NCI-H524 treated with DMSO at 0.1 percent for 48 hours (cell line): ENCODE data around the gene POLQ.
"Not testable (repeated sequence)": the region's sequence is repeated elsewhere in the genome, so short reads cannot be mapped to it uniquely, and the experiment has no call there.

Experiments
- DNase-seq: peaks from one replicate; lab custom pipeline; 2025; lab: John Stamatoyannopoulos, UW

POLQ gene

DNA sequence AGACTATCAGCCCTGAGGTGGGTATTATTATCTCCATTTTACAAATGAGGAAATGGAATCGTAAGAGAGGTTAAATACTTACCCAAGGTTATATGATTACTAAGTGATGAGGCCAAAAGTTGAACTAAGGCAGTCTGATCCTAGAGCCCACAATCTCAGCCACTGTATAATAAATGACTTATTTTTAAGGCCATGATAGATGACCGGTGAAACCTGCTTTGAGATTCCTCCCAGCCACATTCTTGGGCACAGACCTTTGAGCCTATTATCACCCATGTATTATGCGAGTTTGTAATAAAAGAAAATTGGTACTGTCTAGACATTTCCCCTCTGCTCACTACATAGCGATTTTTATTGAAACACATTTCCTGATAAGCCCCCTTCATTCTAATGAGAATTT lies 37.4 kb downstream of the POLQ start:
- no peak for DNase-seq

DNA sequence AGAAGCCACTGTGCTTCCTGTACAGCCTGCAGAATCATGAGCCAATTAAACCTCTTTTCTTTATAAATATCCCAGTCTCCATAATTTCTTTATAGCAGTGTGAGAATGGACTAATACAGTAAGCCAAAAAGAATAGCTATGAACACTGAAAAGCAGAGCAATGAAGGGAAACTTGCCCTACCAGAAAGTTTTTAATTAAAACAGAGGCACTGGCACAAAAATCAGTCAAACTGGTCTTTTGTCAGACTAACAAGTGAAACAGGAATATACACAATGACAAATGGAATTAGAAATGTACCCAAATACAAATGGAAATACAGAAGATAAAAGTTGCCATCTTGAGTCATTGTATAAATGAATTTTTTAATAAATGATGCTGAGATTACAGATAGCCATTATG lies 40.5 kb downstream of the POLQ start:
- DNase-seq = no peak

DNA sequence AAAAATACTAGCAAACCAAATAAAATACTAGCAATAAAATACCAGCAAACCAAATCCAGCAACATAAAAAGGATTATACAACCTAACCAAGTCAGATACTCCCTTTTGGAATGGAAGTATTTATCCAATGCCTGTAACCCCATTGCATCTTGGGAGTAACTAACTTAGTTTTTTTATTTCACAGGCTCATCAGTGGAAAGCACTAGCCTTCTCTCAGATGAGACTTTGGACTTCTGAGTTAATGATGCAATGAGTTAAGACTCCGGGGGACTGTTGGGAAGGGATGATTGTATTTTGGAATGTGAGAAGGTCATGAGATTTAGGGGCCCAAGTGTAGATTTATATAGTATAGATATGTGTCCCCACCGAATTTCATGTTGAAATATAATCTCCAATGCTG lies 41.2 kb downstream of the POLQ start:
- no peak for DNase-seq

DNA sequence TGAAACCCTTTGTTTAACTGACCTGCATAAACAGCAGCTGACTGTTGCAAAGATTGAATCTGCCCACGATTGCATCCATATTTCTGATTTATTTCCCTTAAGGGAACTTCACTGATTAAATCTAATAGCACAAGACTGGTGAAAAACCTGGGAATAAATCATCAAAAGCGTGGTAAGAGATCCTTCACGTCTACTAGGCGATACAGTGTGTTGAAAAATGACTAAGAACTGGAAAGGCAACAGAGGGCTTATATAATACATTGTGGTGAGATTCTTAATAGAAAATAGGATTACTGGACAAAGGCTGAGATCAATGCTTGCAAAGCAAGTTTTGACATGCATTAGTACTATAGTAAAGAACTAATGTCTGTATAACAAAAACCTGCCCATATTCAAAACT lies 49.0 kb downstream of the POLQ start:
- DNase-seq = no peak

DNA sequence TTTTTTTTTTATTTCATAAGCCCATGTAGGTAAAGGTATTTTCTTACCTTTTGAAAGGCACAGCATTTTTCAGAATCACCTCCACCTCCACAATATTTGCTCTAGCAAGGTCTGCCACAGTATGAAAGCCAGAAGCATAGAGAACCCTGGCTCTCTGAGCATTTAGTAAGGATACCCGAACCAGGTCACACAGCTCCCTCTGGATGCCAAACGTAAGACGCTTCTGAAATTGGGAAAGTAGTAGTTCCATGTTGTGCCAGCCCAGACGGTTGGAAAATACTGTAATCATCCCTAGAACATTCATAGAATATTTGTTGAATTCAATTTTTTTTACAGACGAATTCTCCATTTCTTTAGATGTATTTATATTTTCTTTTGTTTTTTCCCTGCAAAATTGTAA lies 52.4 kb downstream of the POLQ start:
- no peak for DNase-seq

DNA sequence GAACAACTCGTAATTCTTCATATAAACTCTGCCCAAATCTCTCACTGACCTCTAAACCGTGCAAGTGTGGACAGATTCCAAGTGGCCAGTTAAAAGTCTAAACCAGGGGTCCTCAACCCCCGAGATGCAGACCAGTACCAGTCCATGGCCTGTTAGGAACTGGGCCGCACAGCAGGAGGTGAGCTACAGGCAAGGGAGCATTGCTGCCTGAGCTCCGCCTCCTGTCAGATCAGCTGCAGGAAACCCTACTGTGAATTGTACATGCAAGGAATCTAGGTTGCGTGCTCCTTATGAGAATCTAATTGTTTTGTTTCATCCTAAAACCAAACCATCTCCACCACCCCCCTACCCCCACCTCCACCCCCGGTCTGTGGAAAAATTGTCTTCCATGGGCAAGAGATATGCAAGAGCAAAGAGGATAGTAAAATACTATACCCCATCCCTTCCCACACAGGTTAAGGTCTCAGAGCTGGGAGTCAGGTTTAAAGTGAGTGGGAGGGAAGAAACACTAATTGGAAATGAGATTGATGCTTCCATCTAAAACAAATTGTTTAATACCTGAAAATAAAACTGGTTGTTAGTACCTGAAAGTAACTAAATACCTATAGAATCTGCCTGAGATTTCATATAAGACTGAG lies 54.0 kb downstream of the POLQ start:
- DNase-seq = no peak

DNA sequence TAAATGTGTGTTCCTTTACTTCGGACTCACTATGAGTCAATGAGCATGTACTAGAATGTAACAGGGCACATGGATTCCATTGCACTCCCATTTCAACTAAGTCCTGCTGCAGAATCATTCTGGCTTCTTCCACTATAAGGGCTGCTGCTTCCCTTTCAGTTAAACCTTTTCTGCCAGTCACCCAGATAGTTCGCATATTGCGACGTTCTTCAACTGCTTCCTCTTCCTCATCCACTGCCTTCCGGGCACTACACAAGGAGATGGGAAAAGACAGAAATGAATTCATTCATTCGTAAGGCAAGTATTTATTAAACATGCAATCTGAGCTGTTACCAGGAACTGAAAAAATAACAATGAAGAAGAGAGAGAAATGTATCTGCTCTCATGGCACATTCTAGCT lies 55.6 kb downstream of the POLQ start:
- no peak for DNase-seq

DNA sequence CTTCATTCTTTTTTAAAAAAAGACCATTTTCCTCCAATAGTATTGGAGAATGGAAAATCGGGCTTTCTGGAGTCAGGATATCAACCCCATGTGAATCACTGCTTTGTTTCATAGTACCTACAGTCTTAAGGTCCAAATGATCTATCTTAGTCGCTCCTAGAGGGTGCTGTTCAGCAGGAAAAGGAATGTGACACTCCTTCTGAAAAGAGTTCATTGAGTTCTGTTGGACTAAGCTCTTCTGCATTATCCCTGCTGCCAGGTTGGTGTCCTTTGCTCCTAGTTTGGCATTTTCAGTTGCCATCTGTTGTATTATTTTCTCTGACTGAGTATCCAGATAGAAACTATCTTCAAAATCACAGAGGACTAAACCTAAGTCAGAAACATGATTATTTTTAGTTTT lies 57.2 kb downstream of the POLQ start:
- peak; percentile 21 for DNase-seq

DNA sequence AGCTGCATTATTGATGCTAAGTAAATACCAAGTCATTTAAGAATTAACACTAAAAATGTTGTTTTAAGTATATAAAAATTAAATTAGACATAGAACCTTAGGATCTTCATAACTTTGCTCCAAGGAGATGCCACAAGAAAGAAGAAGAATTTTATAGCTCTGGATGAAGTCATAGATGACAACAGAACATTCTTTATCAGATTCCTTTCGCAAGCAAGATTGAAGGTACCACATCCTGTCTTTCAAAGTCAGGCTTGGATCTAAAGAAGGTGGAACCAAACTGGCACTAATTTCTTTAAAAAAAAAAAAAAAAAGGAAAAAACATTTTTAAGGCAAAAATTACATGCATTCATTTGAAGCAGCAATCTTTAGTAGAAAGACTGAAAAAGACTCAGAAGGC lies 62.5 kb downstream of the POLQ start:
- DNase-seq = no peak

DNA sequence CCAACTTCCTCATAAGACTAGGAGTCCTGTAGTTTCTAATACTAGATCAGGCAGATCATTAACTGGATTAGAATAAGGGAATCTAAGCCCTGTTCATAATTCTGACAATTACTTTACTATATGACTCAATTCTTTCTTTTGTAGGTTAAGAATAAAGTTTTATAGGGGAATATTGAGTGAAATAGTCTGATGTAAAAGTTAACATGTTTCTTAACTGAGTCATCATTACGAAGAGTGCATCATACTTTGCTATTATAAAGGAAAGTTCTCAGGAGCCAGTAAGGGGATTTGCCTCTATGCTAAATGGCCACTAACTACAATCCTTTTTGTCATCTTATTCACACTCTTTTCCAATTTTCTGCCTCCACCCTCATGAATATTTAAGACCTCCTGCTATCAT lies 63.1 kb downstream of the POLQ start:
- DNase-seq = no peak

DNA sequence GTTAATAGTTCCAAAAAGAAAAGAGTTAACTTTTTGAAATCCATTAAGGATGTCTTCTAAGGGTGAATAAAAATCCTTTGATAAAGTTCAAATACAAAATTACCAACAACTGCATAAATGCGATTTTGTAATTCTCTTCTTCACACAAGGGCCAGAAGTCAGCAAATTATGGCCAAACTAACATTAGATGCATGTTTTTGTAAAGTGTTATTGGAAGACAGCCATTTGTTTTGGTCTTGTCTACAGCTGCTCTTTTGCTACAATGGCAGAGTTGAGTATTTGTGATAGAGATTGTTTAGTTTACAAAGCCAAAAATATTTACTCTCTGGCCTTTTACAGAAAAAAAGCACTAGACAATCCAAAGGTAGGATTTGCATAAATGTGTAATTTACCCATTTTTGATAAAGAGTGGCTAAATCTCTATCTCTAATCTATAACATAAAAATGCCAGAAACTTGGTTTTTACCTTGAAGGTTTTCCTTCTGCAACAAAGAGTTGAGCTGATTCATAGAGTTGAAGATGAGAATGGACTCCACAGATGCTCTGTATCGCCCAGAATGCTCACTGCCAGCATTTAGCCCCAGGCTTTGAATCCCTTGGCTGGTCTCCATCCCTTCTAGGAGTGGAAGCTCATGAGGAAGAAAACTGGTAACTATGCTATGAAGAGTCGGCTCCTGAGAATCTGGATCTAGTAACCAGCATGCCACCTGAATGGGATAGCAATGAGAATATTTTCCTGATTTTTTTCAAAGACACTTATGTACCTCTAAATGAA lies 64.5 kb downstream of the POLQ start:
- DNase-seq = no peak

DNA sequence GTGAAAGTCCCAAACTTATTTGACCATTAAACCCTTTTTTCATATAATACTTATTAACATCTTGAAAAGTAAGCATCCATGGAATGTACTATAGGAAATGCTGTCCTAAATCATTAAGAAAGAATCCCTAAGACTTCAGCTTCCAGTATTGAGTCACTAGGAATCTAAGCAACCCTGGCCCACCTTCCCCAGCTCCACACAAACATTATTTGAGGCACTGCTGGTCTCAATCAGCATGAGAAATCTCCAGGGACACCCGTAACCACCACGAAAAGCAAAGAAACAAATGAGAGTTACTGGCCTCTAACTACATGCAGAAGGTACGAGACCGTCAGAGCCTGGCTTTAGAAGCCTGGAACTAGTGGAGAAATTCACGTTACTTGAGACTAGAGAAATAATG lies 68.2 kb downstream of the POLQ start:
- DNase-seq = no peak

DNA sequence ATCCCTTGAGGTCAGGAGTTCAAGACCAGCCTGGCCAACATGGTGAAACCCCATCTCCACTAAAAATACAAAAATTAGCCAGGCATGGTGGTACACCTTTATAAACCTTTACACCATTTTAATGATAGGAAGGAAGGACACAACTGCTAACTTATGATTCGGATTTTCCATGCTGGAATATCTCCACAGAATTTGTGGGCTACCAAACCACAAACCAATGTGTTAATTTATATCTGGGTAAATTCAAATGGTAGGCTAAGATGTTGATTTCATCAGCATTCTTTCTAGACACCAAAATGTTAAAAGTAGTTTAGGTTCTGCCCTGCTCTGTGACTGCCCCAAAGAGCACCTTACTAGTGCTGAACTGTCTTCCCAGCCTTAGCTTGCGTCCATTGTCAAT lies 72.8 kb downstream of the POLQ start:
- DNase-seq = no peak

DNA sequence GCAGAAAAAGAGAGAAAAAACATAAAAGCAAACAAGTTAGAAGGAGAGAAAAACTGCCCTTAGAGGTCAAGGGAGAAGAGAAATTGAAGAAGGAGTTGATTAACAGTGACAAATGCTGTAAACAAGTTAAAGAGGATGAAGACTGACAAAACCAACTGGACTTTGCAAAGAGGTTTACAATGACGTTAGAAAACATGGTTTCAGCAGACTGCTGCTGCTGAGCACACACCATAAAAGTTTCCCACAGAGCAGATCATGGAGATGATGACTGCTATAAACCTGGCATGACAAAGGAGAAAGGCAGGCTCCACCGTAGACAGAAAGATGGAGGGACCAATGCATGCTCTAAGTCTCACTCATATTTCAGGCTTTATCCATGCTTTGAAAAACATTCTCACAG lies 78.7 kb downstream of the POLQ start:
- DNase-seq = no peak

DNA sequence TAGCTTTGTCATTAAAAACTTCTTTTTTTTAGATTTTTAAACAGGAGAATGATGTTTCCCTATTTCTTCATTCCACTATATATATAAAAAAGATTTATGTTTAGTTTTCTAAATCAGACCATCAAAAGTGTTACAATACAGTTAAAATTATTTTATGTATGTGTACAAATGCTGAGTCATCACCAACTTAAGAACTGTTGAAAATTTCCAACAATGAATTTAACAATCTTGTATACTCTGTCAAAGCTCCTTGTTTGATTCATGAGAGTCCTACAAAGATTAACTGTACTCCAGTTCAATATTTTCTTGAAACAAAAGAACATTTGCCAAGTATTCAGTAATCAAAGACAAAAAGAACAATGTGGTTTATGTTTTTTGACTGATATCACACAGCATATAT lies 82.0 kb downstream of the POLQ start:
- no peak for DNase-seq

DNA sequence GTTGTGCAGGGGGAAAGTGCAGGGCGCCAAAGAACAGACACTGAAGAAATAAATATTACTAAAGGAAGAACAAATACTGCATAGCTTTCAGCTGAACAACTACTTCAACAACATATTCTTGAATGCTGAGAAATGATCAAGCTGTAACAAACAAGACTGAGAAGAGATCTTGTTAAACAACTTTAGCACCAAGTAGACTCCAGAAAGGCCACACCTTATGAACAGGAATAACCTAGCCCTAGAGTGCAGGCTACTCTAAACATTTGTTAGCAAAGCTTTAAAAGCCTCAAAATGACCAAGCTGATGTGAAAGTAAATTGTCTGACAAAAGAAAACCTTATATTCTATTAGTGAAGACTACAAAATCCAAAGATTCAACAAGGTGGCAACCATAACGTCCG lies 83.2 kb downstream of the POLQ start:
- no peak for DNase-seq

DNA sequence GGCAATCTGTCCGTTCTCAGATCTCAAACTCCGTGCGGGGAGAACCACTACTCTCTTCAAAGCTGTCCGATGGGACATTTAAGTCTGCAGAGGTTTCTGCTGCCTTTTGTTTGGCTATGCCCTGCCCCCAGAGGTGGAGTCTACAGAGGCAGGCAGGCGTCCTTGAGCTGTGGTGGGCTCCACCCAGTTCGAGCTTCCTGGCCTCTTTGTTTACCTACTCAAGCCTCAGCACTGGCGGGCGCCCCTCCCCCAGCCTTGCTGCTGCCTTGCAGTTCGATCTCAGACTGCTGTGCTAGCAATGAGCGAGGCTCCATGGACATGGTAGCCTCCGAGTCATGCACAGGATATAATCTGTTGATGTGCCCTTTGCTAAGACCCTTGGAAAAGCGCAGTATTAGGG lies 94.0 kb downstream of the POLQ start:
- not testable (repeated sequence) for DNase-seq

DNA sequence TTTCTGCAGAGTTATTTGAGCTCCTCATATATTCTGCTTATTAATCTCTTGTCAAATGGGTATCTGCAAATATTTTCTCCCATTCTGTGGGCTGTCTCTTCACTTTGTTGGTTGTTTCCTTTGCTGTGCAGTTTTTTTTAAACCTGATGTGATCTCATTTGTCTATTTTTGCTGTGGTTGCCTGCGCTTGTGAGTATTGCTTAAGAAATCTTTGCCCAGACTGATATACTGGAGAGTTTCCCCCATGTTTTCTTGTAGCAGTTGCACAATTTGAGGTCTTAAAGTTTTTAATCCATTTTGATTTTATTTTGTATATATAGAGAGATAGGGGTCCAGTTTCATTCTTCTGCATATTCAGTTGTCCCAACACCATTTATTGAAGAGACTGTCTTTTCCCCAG lies 102.3 kb downstream of the POLQ start:
- no peak for DNase-seq

DNA sequence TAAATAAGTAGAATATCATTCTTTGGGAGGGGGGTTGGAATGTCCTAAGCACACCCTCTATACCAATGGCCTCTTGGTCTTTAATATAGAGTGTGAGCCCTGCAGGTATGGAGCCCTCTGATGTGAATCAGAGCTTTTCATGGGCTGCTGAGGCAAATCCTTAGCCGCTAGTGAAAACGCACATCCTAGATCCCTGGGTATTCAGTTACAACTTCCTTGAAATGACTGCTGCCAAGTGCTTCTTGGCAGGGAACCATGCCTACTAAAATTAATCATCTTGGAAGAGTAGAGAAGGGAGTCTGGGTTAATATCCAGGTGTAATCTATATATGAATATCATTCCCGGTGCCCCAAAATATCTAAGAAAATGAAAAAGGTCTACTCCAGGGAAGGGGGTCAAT lies 109.1 kb downstream of the POLQ start:
- DNase-seq = no peak

DNA sequence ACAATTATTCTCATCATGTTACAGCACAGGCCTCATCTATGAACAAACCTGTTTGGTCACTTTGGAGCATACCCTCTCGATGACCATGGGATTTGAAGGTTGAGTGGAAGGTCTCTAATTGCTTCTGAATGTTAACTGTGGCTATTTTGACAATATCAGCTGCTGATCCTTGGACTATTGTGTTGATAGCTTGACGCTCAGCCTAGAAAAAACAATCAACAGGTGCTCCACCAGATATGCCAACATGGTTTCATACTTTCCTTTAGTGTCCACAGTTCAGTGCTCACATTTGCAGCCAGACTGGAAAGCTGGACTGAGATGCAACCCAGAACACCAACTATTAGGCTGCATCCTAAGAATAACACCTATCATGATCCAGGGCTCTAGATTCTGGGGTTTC lies 109.7 kb downstream of the POLQ start:
- no peak for DNase-seq

DNA sequence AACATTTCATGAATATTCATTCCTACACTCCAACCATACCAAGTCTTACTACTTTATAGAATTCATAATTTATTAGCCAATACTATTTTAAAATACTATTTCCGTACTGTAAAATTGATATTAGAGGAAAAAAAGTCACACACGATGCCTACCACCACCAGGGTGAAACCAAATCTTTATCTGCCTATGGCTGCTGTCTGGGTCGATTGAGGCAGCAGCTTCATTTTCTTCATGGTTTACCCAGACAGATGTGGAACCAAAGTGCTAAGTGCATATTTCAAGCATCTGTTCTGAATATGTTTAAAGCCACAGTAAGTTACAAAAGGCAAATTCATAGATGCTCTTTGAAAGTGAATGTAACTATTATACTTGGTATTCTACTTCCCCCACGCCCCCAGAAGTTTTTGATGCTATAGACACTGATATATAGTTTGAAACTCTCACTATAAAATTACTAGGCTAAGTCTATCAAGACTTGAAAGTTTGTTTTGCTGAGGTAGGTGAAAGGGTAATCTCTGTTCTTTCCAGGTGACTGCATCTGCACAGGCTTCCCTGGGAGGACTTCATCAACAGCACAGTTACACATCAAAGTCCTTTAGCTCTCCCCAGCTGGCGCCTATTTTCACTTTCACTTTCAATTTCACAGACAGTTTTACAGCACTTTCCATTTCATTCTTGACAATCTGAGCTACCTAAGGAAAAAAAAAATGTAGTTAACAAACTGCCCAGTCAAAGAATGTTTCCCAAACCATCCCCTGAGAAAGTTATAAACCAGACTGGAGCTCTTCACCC lies 113.9 kb downstream of the POLQ start:
- no peak for DNase-seq

DNA sequence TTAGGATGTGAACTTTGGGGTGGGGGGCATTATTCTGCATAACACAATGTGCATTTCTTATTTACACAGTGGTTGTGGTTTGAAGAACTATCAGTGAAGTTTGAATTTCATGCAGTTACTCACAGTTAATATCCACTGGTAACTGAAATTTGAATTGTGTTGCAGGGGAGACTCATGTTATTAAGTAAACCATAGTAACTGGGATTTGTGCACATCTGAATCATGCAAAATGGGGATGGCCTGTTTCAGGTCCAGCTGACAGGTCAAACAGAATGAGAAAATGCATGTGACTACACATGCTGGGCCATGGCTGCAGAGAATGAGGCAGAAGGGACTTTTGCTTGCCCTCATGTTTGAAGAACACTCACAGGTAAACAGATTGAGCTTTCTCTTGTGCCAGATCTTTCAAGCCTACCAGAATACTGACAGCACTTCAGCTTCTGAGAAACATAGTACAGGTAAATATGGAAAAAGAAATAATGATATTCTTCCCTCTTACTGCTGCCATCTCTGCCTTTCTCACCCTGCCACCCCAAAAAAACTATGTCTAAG lies 115.0 kb downstream of the POLQ start:
- no peak for DNase-seq

DNA sequence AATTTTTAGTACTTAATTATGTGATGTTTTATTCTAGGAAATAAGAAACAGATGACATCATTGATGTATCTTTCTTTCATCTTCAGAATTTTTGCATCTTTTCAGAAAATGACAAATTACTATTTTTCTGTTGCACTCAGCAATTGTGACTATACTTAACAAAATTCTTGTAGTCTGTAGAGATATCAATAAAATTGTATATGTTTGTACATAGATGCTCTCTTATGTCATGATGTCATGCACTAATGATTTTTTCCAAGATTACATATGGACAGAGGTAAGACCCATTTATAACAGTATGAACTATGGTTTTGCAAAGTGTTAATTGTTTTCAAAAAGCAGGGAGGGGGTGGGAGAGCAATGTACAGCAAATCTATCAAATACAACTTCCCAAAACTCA lies 121.2 kb downstream of the POLQ start:
- DNase-seq = no peak
